COLO829 (cell line): ENCODE measurements around the gene MAP3K7.
"Not testable (repeated sequence)": the region's sequence is repeated elsewhere in the genome, so short reads cannot be mapped to it uniquely, and the experiment has no call there.

ENCODE experiments used
- DNase-seq: peaks from one replicate; pipeline ENCODE4 v3.0.0; 2012; ENCODE audit warnings: low spot score

MAP3K7 gene

GRCh38 chr6:90578894-90579549 lies 7.8 kb downstream of the MAP3K7 start:
- no peak for DNase-seq

- DNase-seq: no peak
Measured at GRCh38 chr6:90575267-90575666, 11.6 kb downstream of the MAP3K7 start.

GRCh38 chr6:90574610-90575009 lies 12.3 kb downstream of the MAP3K7 start:
- no peak for DNase-seq

- DNase-seq: no peak
Measured at GRCh38 chr6:90573624-90574023, 13.2 kb downstream of the MAP3K7 start.

- no peak for DNase-seq
Measured at GRCh38 chr6:90572856-90573255, 14.0 kb downstream of the MAP3K7 start.

GRCh38 chr6:90569223-90569622 lies 17.6 kb downstream of the MAP3K7 start:
- DNase-seq: no peak

GRCh38 chr6:90567682-90568081 lies 19.2 kb downstream of the MAP3K7 start:
- DNase-seq: not testable (repeated sequence)

GRCh38 chr6:90562341-90562740 lies 24.5 kb downstream of the MAP3K7 start:
- DNase-seq: not testable (repeated sequence)

GRCh38 chr6:90559931-90560330 lies 26.9 kb downstream of the MAP3K7 start:
- DNase-seq: no peak

- no peak for DNase-seq
Measured at GRCh38 chr6:90557006-90557405, 29.9 kb downstream of the MAP3K7 start.

- DNase-seq: no peak
Measured at GRCh38 chr6:90547991-90548390, 38.9 kb downstream of the MAP3K7 start.

GRCh38 chr6:90547079-90547478 lies 39.8 kb downstream of the MAP3K7 start:
- no peak for DNase-seq

- no peak for DNase-seq
Measured at GRCh38 chr6:90545448-90545847, 41.4 kb downstream of the MAP3K7 start.

GRCh38 chr6:90544741-90545140 lies 42.1 kb downstream of the MAP3K7 start:
- DNase-seq: no peak

GRCh38 chr6:90544081-90544480 lies 42.8 kb downstream of the MAP3K7 start:
- no peak for DNase-seq

GRCh38 chr6:90541221-90541620 lies 45.7 kb downstream of the MAP3K7 start:
- DNase-seq: no peak

- DNase-seq: no peak
Measured at GRCh38 chr6:90538278-90539046, 48.4 kb downstream of the MAP3K7 start.

GRCh38 chr6:90537723-90538258 lies 49.1 kb downstream of the MAP3K7 start:
- no peak for DNase-seq

- no peak for DNase-seq
Measured at GRCh38 chr6:90537027-90537426, 49.8 kb downstream of the MAP3K7 start.

GRCh38 chr6:90536520-90536919 lies 50.4 kb downstream of the MAP3K7 start:
- no peak for DNase-seq

GRCh38 chr6:90534337-90535025 lies 52.4 kb downstream of the MAP3K7 start:
- DNase-seq: no peak

GRCh38 chr6:90533615-90534336 lies 53.1 kb downstream of the MAP3K7 start:
- no peak for DNase-seq
